GM23338 (cell line): ENCODE data around the gene XAGE1B. TPM values are rescaled to one million over a fixed set of nuclear protein-coding genes. Genes with fewer than 3 reads are reported as not detected.
"Not testable (repeated sequence)": the region's sequence is repeated elsewhere in the genome, so short reads cannot be mapped to it uniquely, and the experiment has no call there.

ENCODE experiments used
- ATAC-seq: fragments of 200-7000 bp; cut with Tn5 transposase; 3 replicates; pipeline ENCODE4 v1.9.1; 2020
- DNase-seq: peaks from one replicate; pipeline ENCODE4 v3.0.0-alpha.2; 2015; ENCODE audit warnings: low spot score
- H2AFZ ChIP-seq: fragments of 200-600 bp; sonication (generic); 2 replicates; pipeline ENCODE4 v1.8.0; 2016; ENCODE audit warnings: antibody characterized with exemption, mild to moderate bottlenecking, moderate library complexity
- H3F3A ChIP-seq: fragments of 200-600 bp; sonication (generic); replicated peaks from 2 replicates; pipeline ENCODE4 v1.8.0; 2017; ENCODE audit warnings: antibody characterized with exemption, mixed run types, low read depth
- H3K27ac ChIP-seq: fragments of 200-600 bp; sonication (generic); 2 replicates; pipeline ENCODE4 v1.6.1; 2016; ENCODE audit warnings: low read depth
- H3K27me3 ChIP-seq: fragments of 200-600 bp; sonication (generic); 2 replicates; pipeline ENCODE4 v1.8.0; 2016; ENCODE audit warnings: mild to moderate bottlenecking, mixed run types, moderate library complexity; ENCODE audit not compliant: insufficient read depth
- H3K36me3 ChIP-seq: fragments of 200-600 bp; sonication (generic); 2 replicates; pipeline ENCODE4 v1.8.0; 2016; ENCODE audit warnings: mild to moderate bottlenecking; ENCODE audit not compliant: insufficient read depth
- H3K4me1 ChIP-seq: fragments of 200-600 bp; sonication (generic); 2 replicates; pipeline ENCODE4 v1.8.0; 2016; ENCODE audit warnings: mild to moderate bottlenecking, moderate library complexity; ENCODE audit not compliant: insufficient read depth
- H3K4me2 ChIP-seq: fragments of 200-600 bp; sonication (generic); 2 replicates; pipeline ENCODE4 v1.7.1; 2017; ENCODE audit warnings: mixed run types
- H3K4me3 ChIP-seq: fragments of 200-600 bp; sonication (generic); 2 replicates; pipeline ENCODE4 v1.6.1; 2016; ENCODE audit warnings: mixed run types
- H3K79me2 ChIP-seq: fragments of 200-600 bp; sonication (generic); replicated peaks from 2 replicates; pipeline ENCODE4 v1.8.0; 2017; ENCODE audit warnings: mild to moderate bottlenecking; ENCODE audit not compliant: insufficient read depth
- H3K9me2 ChIP-seq: fragments of 200-600 bp; sonication (generic); 2 replicates; pipeline ENCODE4 v1.8.0; 2017; ENCODE audit not compliant: insufficient read depth
- H4K20me1 ChIP-seq: fragments of 200-600 bp; sonication (generic); replicated peaks from 2 replicates; pipeline ENCODE4 v1.8.0; 2017; ENCODE audit warnings: mild to moderate bottlenecking; ENCODE audit not compliant: insufficient read depth
- H3K27ac Mint-ChIP-seq: 2 replicates; pipeline ENCODE4 v1.8.0; 2020; ENCODE audit warnings: inconsistent platforms, mild to moderate bottlenecking, moderate library complexity, mixed read lengths
- H3K27me3 Mint-ChIP-seq: 3 replicates; pipeline ENCODE4 v1.8.0; 2022; ENCODE audit warnings: low read depth, mild to moderate bottlenecking, moderate library complexity, mixed read lengths, inconsistent platforms; ENCODE audit not compliant: insufficient read depth, poor library complexity
- H3K36me3 Mint-ChIP-seq: 3 replicates; pipeline ENCODE4 v1.8.0; 2021; ENCODE audit warnings: low read depth, mild to moderate bottlenecking, inconsistent platforms, moderate library complexity, mixed read lengths
- H3K4me1 Mint-ChIP-seq: 3 replicates; pipeline ENCODE4 v1.8.0; 2020; ENCODE audit warnings: mild to moderate bottlenecking, inconsistent platforms, mixed read lengths
- H3K4me3 Mint-ChIP-seq: 3 replicates; pipeline ENCODE4 v1.8.0; 2021; ENCODE audit warnings: moderate library complexity, mild to moderate bottlenecking, inconsistent platforms, mixed read lengths
- H3K9me3 Mint-ChIP-seq: 3 replicates; pipeline ENCODE4 v1.8.0; 2020; ENCODE audit warnings: moderate library complexity, mild to moderate bottlenecking, inconsistent platforms, mixed read lengths
- JUNB ChIP-seq: IDR thresholded peaks from one replicate; pipeline ENCODE4 v1.6.1; 2016; ENCODE audit warnings: antibody characterized with exemption; ENCODE audit not compliant: unreplicated experiment
- NANOG ChIP-seq: IDR thresholded peaks from 2 replicates; pipeline ENCODE4 v1.6.1; 2016; ENCODE audit warnings: antibody characterized with exemption, borderline replicate concordance
- ZNF331 ChIP-seq: fragments of 250-450 bp; sonication (Bioruptor Pico); IDR thresholded peaks from 2 replicates; pipeline ENCODE4 v1.5.0; 2020; ENCODE audit warnings: low read depth, mild to moderate bottlenecking, moderate library complexity
- polyA plus RNA-seq: library from polyadenylated mRNA; unstranded; fragments of >200 nt; fragmentation: Nextera tagmentation; extraction: Ambion mirVana; gene quantifications from 2 replicates; pipeline ENCODE4 v1.2.1, GENCODE V29; 2016
- total RNA-seq: library from RNA; depleted of rRNA; stranded (reverse); fragments of >200 nt; shearing (Covaris generic); gene quantifications from 2 replicates; pipeline ENCODE4 v1.2.3, GENCODE V29; 2014
- TF ChIP-seq, protein P1 (sequence below): fragments of 250-450 bp; sonication (Bioruptor Pico); IDR thresholded peaks from 2 replicates; pipeline ENCODE4 v1.5.0; 2020; ENCODE audit warnings: mild to moderate bottlenecking, moderate library complexity
- TF ChIP-seq, protein P2 (sequence below): IDR thresholded peaks from one replicate; pipeline ENCODE4 v1.6.1; 2018; ENCODE audit warnings: antibody characterized with exemption; ENCODE audit not compliant: unreplicated experiment

XAGE1B gene
- total and polyA plus RNA-seq, 2 experiments from 2014 or later: not detected

DNA sequence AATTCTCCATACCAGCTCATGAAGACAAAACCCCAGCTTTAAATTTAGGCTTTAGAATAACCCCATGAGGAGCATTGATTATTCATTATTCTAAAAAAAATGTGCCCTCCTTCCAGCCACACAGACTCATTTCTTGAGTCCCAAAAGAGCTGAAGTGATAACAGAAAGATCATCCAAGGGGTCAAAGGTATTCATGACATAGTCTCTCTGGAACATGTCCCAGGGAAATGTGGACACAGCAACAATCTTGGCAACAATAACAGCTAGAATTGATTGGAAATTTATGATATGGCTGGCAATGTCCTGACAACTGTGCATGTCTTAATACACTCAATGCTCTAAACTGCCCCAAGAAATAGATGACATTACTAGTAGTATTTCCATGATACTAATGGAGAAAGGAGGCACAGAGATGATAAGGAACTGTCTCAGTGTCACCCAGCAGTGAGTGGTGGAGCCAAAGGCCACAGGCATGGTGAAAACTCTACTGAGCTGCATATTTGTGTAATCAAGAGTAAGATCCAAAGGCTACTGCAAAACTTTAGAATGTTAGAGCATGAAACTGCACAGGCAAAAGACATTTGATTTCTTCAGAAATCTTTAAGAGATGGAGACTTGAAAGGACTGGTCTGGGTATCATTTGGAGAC is 37.3 kb upstream of the XAGE1B start:
- no peaks in the 10 kb centered on the region for H3K27me3 ChIP-seq
- no peaks in the 10 kb centered on the region for H3K79me2 ChIP-seq
- peaks cover 2% of the 10 kb centered on the region for H3K27me3 Mint-ChIP-seq
- no peak overlapping the region for H3K27ac Mint-ChIP-seq
- no peaks in the 10 kb centered on the region for H3K36me3 ChIP-seq
- no peak for ATAC-seq
- no peaks in the 10 kb centered on the region for H3K4me1 Mint-ChIP-seq
- H3K36me3 Mint-ChIP-seq: peaks cover 4% of the 10 kb centered on the region; the same call in 1 of the 3 replicates
- no peak for TF ChIP-seq NANOG
- TF ChIP-seq, protein P1, sequence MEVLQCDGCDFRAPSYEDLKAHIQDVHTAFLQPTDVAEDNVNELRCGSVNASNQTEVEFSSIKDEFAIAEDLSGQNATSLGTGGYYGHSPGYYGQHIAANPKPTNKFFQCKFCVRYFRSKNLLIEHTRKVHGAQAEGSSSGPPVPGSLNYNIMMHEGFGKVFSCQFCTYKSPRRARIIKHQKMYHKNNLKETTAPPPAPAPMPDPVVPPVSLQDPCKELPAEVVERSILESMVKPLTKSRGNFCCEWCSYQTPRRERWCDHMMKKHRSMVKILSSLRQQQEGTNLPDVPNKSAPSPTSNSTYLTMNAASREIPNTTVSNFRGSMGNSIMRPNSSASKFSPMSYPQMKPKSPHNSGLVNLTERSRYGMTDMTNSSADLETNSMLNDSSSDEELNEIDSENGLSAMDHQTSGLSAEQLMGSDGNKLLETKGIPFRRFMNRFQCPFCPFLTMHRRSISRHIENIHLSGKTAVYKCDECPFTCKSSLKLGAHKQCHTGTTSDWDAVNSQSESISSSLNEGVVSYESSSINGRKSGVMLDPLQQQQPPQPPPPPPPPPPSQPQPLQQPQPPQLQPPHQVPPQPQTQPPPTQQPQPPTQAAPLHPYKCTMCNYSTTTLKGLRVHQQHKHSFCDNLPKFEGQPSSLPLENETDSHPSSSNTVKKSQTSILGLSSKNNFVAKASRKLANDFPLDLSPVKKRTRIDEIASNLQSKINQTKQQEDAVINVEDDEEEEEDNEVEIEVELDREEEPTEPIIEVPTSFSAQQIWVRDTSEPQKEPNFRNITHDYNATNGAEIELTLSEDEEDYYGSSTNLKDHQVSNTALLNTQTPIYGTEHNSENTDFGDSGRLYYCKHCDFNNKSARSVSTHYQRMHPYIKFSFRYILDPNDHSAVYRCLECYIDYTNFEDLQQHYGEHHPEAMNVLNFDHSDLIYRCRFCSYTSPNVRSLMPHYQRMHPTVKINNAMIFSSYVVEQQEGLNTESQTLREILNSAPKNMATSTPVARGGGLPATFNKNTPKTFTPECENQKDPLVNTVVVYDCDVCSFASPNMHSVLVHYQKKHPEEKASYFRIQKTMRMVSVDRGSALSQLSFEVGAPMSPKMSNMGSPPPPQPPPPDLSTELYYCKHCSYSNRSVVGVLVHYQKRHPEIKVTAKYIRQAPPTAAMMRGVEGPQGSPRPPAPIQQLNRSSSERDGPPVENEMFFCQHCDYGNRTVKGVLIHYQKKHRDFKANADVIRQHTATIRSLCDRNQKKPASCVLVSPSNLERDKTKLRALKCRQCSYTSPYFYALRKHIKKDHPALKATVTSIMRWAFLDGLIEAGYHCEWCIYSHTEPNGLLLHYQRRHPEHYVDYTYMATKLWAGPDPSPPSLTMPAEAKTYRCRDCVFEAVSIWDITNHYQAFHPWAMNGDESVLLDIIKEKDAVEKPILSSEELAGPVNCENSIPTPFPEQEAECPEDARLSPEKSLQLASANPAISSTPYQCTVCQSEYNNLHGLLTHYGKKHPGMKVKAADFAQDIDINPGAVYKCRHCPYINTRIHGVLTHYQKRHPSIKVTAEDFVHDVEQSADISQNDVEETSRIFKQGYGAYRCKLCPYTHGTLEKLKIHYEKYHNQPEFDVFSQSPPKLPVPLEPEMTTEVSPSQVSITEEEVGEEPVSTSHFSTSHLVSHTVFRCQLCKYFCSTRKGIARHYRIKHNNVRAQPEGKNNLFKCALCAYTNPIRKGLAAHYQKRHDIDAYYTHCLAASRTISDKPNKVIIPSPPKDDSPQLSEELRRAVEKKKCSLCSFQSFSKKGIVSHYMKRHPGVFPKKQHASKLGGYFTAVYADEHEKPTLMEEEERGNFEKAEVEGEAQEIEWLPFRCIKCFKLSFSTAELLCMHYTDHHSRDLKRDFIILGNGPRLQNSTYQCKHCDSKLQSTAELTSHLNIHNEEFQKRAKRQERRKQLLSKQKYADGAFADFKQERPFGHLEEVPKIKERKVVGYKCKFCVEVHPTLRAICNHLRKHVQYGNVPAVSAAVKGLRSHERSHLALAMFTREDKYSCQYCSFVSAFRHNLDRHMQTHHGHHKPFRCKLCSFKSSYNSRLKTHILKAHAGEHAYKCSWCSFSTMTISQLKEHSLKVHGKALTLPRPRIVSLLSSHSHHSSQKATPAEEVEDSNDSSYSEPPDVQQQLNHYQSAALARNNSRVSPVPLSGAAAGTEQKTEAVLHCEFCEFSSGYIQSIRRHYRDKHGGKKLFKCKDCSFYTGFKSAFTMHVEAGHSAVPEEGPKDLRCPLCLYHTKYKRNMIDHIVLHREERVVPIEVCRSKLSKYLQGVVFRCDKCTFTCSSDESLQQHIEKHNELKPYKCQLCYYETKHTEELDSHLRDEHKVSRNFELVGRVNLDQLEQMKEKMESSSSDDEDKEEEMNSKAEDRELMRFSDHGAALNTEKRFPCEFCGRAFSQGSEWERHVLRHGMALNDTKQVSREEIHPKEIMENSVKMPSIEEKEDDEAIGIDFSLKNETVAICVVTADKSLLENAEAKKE: no peak
- TF ChIP-seq JUNB: no peak
- no peak for TF ChIP-seq ZNF331 (CRISPR knock-in tag)
- TF ChIP-seq, protein P2, sequence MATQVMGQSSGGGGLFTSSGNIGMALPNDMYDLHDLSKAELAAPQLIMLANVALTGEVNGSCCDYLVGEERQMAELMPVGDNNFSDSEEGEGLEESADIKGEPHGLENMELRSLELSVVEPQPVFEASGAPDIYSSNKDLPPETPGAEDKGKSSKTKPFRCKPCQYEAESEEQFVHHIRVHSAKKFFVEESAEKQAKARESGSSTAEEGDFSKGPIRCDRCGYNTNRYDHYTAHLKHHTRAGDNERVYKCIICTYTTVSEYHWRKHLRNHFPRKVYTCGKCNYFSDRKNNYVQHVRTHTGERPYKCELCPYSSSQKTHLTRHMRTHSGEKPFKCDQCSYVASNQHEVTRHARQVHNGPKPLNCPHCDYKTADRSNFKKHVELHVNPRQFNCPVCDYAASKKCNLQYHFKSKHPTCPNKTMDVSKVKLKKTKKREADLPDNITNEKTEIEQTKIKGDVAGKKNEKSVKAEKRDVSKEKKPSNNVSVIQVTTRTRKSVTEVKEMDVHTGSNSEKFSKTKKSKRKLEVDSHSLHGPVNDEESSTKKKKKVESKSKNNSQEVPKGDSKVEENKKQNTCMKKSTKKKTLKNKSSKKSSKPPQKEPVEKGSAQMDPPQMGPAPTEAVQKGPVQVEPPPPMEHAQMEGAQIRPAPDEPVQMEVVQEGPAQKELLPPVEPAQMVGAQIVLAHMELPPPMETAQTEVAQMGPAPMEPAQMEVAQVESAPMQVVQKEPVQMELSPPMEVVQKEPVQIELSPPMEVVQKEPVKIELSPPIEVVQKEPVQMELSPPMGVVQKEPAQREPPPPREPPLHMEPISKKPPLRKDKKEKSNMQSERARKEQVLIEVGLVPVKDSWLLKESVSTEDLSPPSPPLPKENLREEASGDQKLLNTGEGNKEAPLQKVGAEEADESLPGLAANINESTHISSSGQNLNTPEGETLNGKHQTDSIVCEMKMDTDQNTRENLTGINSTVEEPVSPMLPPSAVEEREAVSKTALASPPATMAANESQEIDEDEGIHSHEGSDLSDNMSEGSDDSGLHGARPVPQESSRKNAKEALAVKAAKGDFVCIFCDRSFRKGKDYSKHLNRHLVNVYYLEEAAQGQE: no peak
- no peak overlapping the region for H3K4me3 Mint-ChIP-seq
- no peak overlapping the region for H3K27ac ChIP-seq
- no peaks in the 10 kb centered on the region for H3K9me2 ChIP-seq
- H3F3A ChIP-seq: no peaks in the 10 kb centered on the region
- H4K20me1 ChIP-seq: no peaks in the 10 kb centered on the region
- no peak overlapping the region for H2AFZ ChIP-seq
- no peak overlapping the region for H3K4me3 ChIP-seq
- H3K4me1 ChIP-seq: no peaks in the 10 kb centered on the region
- no peak for DNase-seq
- peaks cover 4% of the 10 kb centered on the region; the same call in 1 of the 3 replicates for H3K9me3 Mint-ChIP-seq
- no peak overlapping the region for H3K4me2 ChIP-seq

DNA sequence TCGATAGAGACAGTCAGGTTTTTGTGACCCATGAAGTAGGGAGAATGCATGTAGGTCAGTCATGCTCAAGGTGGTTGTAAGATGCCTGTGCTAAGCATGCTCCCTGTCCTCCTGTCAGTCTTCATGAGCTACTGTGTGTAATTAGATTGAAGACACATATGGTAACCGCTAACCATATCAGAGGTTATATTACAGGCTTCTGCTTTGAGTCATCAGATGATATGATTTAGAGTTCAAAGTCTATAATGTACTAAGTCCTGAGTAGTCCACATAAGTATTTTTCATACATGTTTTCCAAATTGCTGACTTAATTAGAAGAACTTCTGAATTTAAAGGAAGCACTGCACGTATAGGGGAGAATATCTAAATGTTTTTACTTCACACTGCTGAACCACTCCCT is 31.9 kb upstream of the XAGE1B start:
- not testable (repeated sequence) for H3K27ac ChIP-seq, H3K4me1 ChIP-seq, H3K9me2 ChIP-seq, H3K27me3 Mint-ChIP-seq, H3K27ac Mint-ChIP-seq, H3K4me3 Mint-ChIP-seq, H2AFZ ChIP-seq, DNase-seq, H3K36me3 Mint-ChIP-seq, H4K20me1 ChIP-seq, H3F3A ChIP-seq, H3K4me3 ChIP-seq, H3K36me3 ChIP-seq, H3K27me3 ChIP-seq, H3K9me3 Mint-ChIP-seq, H3K4me2 ChIP-seq, H3K4me1 Mint-ChIP-seq, H3K79me2 ChIP-seq, ATAC-seq
